Stimulated activated CD4-positive, alpha-beta T cell treated with anti-CD3 and anti-CD28 coated beads, TNF-alpha, amount 100 ng/mL, for 48 hours (primary cell): ENCODE results near the gene PDGFB.

Experiments
- DNase-seq, 3 donors: peaks; one replicate each; pipeline ENCODE4 v3.0.0-alpha.2; 2020; ENCODE audit warnings: low read depth in 3 of 3

PDGFB gene

DNA sequence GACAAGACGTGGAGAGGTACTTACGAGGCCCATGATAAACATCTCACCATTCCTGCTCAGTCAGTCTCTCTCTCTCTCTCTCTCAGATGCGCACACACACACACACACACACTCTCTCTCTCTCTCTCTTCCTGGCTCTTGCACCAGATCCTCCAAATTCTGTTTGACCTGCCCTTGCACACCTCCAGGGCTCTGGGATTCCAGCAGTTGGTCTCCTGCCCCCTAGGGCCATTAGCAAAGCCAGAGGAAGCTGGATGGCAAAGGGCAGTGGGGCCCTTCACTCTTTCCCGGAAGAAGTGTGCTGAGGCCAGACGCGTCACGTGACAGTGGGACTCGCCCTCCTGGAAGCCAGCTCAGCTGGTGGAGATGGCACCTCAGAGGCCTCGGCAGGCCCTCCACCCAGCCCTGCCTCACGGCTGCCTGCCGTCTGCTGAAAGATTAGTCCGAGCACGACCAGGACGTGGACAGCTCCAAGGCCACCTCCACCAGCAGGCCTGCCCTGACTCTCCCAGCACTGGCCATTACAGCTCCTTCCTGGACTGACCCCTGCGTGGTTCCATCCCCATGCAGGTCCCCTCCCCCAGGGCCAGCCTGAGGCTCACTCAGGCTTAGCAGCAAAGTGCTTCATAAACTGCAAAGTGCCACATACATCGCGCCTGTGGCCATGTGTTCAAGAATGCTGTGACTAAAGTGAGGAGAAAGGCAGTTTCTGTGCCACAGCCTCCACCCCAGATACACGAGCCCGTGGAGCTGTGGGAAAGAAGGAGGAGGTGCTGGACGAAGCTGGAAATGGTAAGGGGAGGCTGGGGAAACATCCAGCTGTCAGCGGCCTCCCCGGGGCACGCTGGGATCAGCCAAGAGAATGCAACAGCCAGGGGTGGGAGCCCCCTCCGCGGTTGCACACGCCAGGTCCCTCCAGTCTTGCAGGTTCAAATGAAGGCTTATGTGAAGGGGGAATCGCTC lies 3.7 kb downstream of the PDGFB start:
- DNase-seq: peak in 1 of 3 donors; percentile 43

DNA sequence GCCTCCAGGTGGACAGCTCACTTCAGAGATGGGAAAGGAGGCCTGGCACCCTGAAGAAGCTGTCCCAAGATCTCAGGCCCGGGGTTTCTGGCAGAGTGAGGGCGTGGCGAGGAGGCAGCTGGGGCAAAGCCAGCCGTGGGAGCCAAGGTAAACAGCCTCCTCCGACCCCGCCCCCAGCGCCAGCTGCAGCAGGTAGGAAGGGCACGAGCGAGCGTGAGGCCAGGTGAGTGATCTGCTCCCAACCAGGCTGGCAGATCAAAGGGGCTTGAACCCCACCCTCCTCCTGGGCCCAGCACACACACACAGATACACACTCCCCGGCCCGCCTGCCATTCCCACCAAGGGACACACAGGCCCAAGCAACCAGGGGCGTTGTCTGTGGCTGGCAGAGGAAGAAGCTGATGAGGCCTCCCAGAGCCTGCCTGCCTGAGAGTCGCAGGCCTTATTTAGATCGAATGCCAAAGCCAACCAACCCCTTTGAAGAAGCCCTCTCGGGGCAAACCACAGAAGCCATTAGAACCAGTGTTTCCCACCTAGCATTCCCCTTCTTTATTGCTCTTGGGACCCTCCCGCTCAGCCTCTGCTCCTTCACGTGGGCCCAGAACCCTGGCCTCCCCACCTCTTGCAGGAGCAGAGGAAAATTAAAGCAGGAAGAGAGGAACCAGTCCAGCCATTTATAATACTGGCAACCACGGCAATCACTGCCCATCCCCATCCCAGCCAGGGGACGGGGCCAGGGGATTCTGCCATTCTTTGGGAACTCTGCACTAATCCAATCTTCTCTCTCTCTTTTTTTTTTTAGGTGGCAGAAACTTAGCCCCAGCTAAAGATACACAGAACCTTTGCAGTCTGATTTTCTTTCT lies 5.0 kb downstream of the PDGFB start:
- no peak for DNase-seq

DNA sequence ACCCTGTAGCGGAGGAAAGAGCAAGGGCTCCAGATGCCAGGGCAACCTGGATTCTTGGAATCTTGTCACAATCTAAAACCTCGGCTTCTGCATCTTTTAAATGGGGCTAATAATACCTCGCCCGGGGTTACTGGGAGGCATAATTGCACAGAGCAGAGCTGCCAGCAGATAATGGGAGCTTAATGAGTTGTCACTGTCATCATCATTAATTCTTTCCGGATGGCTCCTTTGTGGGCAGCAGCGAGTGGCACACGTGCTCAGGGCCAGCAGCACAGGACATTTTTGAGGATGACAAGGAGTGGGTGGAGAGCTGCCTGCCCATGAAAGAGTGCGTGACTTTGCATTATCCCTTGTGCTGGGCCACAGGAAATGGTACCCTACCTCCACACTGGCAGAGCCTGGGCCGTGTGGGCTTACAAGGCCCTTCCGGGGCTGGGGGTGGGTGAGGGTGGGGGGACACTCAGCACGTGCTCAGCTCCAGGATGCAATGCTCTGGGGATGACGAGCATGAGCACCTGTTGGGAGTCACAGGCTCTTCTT lies 5.7 kb downstream of the PDGFB start:
- DNase-seq: no peak

DNA sequence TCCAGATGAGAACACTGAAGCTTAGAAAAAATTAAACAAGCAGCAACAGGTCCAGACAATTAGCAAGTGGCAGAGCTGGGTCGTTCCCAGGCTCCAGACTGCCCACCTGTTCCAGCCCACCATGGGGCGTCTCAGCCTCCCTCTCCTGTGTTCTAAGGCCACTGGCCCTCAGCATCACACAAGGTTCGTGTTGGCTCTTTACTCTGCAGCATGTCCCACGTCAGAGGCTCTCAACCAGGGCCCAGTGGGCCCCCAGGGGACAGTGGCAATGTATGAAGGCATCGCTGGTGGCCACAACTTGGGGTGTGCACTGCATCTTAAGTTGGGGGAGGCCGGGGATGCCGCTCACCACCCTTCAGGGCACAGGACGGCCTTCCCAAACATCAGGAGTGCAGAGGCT lies 6.2 kb downstream of the PDGFB start:
- no peak for DNase-seq

DNA sequence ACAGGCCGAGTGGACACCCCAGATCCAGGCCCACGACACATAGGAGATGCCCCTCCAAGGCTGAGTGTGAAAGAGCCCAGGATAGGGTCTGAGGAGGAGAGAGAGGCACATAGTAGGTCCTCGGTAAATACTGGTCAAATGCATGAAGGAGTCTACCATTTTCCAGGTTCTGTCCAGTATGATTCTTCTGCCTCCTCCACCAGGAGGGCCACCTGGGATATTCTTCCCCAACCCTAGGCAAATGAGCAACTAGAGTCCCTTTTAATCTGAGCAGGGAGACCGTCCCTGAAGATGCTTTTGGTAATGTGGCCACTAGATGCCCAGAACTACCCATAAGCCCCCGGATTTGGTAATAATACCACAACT lies 6.7 kb downstream of the PDGFB start:
- DNase-seq: no peak

DNA sequence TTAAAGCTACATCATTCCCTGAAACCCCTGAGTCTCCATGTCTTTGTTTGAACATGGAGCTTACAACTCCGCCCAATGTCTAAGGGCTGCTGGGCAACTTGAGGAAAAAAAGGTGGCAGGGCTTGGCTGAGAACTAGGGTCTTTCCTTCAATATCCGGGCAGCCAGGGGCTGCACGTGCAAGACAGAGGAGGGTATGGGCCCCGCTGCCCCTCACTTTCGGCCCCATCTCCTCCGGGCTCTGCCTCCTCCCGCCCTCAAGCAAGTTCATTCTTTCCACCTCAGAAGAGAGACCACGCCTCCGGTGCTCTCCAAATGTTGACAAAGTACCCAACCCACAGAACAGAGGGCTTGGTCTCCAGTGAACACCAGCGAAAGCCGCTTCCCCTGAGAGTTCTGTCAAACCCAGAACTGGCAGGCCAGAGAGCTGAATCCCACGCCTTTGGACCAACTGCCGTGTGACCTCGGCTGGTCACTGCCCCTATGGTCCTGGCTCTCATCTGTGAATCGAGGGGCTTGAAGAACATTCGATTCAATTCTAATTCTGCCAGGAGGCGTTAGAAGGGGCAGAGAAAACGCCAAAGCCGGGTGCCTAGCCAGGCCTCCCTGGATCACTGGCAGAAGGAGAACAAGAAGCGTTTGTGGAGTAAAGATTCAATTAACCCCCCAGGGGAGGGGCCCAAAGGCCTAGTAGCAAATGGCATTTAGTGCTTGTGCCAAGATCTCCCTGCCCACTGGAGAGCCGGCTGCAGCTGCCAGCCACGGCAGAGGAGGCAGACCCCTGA lies 7.3 kb downstream of the PDGFB start:
- no peak for DNase-seq

DNA sequence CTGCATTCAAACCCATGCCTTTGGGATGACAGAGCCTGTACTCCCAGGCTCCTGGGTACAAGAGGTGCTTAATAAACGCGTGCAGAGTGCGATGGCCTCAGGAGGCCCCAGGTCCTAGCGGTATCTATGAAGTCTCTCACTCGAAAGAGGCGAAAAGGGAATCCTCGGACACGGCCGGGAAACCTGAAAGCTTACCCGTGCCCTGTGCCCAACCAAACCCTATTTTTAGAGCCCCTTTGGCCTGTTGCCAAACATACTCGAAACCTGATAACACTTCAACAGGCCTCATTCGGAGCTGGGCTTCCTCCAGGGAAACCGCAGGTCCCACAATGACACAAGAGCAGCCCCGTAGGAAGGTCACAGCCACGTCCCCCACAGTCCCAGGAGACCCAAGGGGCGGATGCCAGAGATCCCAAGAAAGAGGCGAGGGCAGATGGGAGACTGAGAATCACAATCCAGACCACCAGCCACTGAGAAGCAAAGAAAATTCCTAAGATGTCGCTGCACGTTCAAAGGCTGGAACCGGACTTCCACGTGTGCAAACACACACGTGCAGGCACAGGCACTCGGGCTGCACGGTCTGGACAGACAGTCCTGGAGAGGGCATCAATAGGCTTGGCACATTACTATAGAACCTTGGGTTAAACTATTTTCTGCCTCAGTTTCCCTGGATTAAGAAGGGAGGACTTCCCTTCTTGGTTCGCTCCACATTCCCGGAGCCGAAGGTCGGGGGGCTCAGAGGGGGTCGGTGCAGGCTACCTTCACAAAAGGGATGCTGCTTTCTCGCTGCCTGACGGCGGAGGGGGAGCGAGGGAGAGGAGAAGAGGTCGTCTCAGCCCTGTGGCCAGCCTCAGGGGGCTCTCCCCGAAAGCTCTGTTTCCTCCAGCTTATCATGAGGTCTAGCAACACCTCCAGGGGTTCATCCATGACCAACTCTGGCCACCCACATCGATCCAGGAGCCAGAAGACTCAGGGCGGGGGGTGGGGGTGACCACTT lies 8.2 kb downstream of the PDGFB start:
- DNase-seq: peak in 1 of 3 donors; percentile 35

DNA sequence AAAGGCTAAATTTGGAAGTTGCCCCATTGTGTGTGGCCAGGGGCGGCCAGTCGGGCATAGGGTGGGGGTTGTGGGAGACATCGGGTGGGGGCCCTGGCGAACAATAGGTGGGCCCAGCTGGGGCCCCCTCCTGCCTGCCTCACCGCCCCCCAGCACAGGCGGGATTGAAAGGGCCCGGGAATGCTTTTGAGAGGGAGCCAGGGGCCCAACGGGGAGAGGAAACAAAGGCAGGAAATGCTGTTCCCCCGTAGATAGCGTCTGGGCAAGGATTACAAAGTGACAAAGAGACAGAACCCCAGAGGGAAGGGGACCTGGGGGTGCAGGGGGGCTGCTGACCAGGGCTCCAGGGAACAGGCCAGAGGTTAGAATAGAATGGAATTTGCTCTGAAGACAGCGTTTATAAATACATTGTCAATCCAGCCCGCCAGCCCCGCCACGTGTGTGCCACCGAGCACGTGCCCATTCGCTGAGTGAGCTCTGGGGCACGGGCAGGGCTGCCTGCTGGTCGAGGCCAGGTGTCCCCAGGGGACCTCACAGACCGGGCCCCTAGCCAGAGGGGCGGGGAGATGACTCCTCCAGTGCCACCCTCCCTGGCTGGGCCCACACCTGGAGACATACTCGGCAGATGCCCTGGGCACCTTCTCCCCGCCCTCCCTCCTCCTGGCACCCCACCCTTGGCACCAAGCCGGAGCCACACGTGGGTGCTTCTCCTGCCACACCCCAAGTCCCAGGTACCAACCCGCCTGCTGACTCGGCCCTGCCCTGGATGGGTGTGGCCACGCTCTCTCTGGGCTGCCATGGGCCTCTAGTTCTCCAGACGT lies 9.7 kb downstream of the PDGFB start:
- no peak for DNase-seq

DNA sequence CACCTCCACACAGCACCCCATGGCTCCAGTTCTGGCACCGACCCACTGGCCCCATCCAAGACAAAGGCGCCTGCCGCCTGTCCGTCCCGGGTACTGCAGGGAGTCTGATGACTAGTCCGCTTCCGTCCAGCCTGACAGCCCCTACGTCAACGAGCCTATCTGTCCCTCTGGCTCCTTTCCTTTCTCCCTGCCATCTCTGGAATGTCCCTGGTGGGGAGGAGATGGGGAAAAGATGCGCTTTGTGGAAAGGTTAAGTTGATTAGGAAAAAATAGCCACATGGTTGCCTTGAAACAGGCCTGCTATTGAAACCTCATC lies 10.4 kb downstream of the PDGFB start:
- no peak for DNase-seq

DNA sequence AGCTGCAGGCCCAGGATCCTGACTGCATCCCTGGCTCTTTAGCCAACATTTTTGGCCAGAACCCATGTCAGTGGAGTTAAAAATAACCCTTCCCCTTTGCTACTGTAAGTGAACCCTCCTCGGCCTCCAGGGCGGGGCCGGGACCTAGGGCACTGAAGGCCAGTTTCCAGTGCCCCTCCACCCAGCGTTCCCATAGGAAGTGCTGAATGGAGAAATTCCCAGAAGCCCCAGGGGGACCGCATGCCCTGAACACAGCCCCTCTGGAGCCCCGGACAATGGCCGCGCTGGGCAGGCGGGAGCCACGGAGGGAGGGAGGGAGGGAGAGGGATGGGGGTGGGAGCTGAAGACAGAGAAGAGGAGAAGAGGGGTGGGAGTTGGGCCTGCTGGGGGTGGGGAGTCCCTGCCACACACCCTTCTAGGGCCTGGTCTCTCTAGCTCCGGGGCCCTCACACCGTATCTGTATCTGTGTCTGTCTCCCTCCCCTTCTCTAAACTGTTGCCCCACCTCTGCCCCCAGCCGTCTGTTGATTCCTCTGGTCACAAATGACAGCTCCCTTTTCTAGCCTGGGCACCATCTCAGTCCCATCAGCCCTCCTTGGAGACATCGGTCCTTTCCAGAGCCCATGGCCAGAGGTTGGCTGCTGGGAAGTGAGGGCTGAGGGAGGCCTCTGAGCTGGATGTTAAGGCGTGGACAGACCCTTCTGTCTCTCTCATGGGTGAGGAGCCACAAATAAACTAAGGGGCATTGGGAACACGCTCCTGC lies 10.9 kb downstream of the PDGFB start:
- DNase-seq: no peak

DNA sequence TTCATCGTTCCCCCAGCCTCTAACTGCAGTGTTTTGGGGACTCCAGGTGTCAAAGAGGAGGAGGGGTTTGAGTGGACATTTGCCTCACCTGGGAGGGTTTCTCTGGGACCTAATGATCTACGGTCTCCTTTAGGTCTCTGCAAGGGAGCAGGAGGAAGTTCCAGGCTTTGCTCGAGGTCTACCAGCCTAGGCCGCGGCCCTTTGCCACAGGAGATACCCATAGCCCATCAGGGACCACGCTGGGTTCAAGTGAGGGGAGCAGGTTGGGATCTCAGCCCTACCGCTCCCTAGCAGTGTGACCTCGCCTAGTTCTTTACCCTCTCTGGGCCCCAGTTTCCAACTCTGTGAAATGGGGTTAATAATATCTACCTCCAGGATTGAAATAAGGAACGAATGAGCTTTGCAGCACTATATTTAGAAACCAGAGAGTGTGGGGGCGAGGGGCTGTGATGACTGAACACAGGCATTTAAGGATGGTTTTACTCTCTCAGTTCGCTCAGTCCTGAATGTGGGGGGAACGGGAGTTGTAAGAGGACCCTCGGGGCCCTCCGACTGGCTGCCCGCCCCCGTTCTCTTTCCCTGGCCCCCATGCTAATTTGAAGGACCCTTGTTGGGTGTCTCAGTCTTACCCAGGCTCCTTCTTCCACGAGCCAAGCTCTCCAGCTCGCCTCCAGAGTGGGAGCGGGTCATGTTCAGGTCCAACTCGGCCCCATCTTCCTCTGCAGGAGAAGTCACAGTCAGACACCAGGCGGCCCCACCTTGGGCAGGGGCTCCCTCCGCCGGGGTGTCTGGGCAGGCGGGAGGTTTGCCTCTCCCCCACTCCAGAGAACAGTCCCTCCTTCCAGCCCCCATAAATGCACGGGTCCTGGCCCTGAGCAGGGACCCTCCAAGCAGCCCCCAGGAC lies 11.7 kb downstream of the PDGFB start:
- DNase-seq: no peak

DNA sequence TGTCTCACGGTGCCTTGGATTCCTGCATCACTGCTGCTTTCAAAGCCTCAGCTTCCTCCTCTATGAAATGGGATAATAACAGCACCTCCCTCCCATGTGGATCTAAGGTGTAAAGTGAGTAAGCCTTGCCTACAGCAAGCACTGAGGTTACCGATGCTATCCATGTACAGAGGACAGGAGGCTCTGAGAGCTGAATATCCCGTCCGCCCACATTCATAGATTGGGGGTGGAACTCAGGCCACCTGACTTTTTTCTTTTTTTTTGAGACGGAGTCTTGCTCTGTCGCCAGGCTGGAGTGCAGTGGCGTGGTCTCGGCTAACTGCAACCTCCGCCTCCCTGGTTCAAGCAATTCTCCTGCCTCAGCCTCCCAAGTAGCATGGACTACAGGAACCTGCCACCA lies 12.5 kb downstream of the PDGFB start:
- DNase-seq: no peak

DNA sequence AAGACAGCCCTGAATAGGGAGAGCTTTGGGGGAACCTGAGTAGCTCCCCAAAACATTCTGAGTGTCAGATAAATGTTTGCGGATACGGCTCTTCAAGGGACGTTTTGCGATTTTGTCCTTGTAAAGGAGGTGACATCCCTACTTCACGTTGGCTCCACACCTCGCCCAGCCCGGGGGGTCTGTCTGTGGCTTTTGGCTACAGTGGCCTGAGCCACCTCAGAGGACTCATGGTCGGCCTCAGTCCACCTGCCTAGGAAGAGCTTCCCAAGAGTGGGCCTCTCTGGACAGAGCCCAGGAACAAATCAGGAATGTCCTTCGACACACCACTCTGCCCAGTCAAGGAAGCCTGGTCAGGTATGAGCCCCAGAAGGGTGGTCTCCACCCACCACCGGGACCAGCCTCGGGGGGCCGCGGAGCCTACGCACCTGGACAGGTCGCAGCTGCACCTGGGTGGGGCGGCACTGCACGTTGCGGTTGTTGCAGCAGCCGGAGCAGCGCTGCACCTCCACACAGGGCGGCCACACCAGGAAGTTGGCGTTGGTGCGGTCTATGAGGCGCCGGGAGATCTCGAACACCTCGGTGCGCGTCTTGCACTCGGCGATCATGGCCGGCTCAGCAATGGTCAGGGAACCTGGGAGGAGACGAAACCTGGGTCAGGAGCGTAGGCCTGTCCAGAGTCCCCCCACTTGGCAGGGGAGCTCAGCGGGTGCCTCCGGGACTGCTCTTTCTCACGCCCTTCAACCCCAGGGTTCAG lies 13.4 kb downstream of the PDGFB start:
- no peak for DNase-seq

DNA sequence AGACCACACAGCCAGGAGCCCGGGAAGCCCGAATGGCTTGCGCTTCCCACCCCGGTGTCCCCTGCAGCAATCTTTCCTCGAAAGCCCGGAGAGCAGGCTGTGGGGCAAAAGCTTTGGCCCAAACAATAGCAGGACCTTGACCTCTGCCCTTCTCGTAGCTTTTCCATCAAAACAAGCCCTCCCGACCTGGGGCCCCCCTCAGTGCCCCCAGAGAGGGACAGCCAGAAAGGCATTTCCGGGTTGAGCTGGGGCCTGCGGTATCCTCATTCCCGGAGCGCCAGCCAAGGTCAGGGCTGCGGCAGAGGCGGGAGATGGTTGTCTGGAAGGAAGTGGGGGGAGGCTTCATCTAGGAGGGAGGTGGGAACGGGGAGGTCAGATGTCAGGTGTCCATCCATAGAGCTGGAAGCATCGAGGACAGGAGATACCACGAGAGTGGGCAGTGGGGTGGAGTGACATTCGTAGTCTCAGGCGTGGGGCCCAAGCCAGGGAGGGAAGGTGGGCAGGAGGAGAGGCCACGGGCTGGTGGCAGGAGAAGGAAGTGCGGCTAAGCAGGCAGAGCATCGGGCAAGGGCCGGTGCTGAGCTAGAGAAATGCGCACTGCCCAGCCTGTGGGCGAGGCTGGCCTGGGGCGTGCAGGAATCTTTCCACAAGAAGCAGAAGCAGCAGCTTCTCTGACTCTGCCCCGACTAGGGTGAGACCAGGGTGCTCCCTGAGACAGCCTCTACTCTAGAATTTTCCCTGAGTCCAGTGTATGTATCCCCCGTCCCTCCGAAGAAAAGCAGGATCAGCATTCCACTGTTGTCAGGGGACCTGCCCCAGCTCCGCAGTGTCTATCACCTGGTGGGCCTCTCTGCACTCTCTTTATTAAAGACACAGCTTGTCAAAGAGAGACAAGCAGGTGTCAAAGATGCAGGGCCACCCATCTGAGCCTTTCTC lies 14.3 kb downstream of the PDGFB start:
- DNase-seq: no peak

DNA sequence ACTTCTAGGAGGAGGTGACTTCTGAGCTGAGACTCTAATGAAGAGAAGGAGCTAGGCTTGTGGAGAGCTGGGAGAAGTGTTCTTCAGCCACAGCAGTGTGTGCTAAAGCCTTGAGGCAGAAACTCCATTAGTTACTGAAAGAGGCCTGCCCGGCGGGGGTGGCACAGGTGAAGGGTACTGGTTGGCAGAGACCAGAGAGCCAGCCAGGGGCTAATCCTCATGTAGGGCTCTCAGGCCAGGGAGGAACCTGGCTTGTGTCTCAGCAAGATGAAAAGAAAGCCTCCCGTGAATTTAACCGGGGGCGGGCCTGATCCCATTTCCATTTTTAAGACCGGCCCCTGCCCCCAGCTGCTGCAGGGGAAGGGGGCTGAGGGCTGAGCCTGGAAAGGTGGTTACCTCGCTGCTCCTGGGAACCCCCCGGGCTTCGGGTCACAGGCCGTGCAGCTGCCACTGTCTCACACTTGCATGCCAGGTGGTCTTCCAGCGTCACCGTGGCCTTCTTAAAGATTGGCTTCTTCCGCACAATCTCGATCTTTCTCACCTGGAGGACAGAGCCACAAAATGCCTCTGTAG lies 15.0 kb downstream of the PDGFB start:
- DNase-seq: no peak

DNA sequence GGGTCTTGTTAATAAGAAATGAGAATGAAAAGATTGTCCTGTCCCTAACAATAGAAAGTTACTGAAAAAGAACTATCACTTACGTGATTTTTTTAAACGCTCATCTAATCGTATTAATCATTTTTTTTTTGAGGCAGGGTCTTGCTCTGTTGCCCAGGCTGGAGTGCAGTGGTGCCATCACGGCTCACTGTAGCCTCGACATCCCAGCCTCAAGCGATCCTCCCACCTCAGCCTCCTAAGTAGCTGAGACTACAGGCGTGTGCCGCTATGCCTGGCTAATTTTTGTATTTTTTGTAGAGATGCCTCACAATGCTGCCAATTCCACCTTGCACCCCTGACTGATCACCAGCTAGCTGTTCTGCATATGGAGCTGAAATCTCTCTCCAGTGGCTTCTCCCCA lies 15.7 kb downstream of the PDGFB start:
- no peak for DNase-seq
